Measurements from ENCODE around the gene MTFR2. TPM values are rescaled to one million over a fixed set of nuclear protein-coding genes. Genes with fewer than 3 reads are reported as not detected.
"Not testable (repeated sequence)": the region's sequence is repeated elsewhere in the genome, so short reads cannot be mapped to it uniquely, and the experiment has no call there.

Gene MTFR2
- total RNA-seq, 2 experiments from 2014 or later = 1.1 to 1.2 TPM

GRCh38 chr6:136226674-136227377 is 23.3 kb downstream of the MTFR2 start:
- H3K27me3 ChIP-seq (ENCODE audit: control insufficient read depth in 1 of 2, insufficient read depth in 2 of 2, low read length in 2 of 2) = no peaks in the 10 kb centered on the region
- no peak for TF ChIP-seq CTCF (IDR thresholded peaks at IDR 0.05)
- no peaks in the 10 kb centered on the region for H3K27me3 Mint-ChIP-seq
- DNase-seq (peak in 1 of 14 experiments; percentile 7), ATAC-seq (ENCODE audit: poor library complexity) (peak; percentile 28)
- no peaks in the 10 kb centered on the region for H3K36me3 Mint-ChIP-seq (ENCODE audit: low read depth)
- H3K27ac Mint-ChIP-seq = no peak overlapping the region
- POLR2A ChIA-PET = interaction anchor here (0.8 to 2.3 kb wide), 2 partner anchors 24 to 62 kb away, joined by 3 to 8 read pairs; partner anchors contain the start of genes BCLAF1 and MTFR2
- no peak overlapping the region for H3K27ac ChIP-seq (ENCODE audit: low read depth in 1 of 2, low read length in 2 of 2)
- H3K4me3 ChIP-seq (ENCODE audit: low read length) = peak overlapping the region; percentile 10
- H3K4me3 Mint-ChIP-seq = peak overlapping the region; percentile 59
- no peaks in the 10 kb centered on the region for H3K9me3 ChIP-seq (ENCODE audit: control insufficient read depth in 1 of 2, insufficient read depth in 1 of 2, low read length in 2 of 2)
- intact Hi-C loops (cut with DNase I, micrococcal nuclease) = loop anchor here (1.0 to 5.0 kb wide), 12 partner anchors 90 to 776 kb away; no protein-coding TSS in a partner anchor
- no peaks in the 10 kb centered on the region for H3K9me3 Mint-ChIP-seq
- H3K4me1 ChIP-seq (ENCODE audit: insufficient read depth, low read length) = peaks cover 7% of the 10 kb centered on the region
- peaks cover 12% of the 10 kb centered on the region for H3K4me1 Mint-ChIP-seq (ENCODE audit: low read depth)
- CTCF ChIA-PET = interaction anchor here (0.6 to 2.3 kb wide), 22 partner anchors 9 to 1599 kb away, joined by 3 to 12 read pairs (median 4); partner anchors contain the start of gene BCLAF1
- no peaks in the 10 kb centered on the region for H3K36me3 ChIP-seq (ENCODE audit: insufficient read depth, low read length)

GRCh38 chr6:136226027-136226673 is 24.0 kb downstream of the MTFR2 start:
- Histone ChIP-seq H3K4me1 (ENCODE audit: insufficient read depth, low read length) (peaks cover 7% of the 10 kb centered on the region), H3K4me3 (ENCODE audit: low read length) (peak overlapping the region; percentile 10), H3K36me3 (ENCODE audit: insufficient read depth, low read length) (no peaks in the 10 kb centered on the region), H3K27ac (ENCODE audit: low read depth in 1 of 2, low read length in 2 of 2) (no peak overlapping the region), H3K27me3 (ENCODE audit: control insufficient read depth in 1 of 2, insufficient read depth in 2 of 2, low read length in 2 of 2) (no peaks in the 10 kb centered on the region), H3K9me3 (ENCODE audit: control insufficient read depth in 1 of 2, insufficient read depth in 1 of 2, low read length in 2 of 2) (no peaks in the 10 kb centered on the region)
- Mint-ChIP-seq H3K4me1 (ENCODE audit: low read depth) (peaks cover 12% of the 10 kb centered on the region), H3K27me3 (no peaks in the 10 kb centered on the region), H3K4me3 (peak overlapping the region; percentile 59), H3K9me3 (no peaks in the 10 kb centered on the region), H3K36me3 (ENCODE audit: low read depth) (no peaks in the 10 kb centered on the region), H3K27ac (no peak overlapping the region)
- DNase-seq = peak; percentile 32 to 78 (median 44)
- peak; percentile 91 for ATAC-seq (ENCODE audit: poor library complexity)
- intact Hi-C loops (cut with DNase I, micrococcal nuclease) = loop anchor here (1.0 to 5.0 kb wide), 12 partner anchors 91 to 775 kb away; no protein-coding TSS in a partner anchor
- ChIA-PET CTCF (interaction anchor here (0.6 to 2.3 kb wide), 23 partner anchors 8 to 1598 kb away, joined by 3 to 12 read pairs (median 4); partner anchors contain the start of gene BCLAF1), POLR2A (interaction anchor here (0.8 to 2.3 kb wide), 2 partner anchors 25 to 63 kb away, joined by 3 to 8 read pairs; partner anchors contain the start of genes BCLAF1 and MTFR2)
- peak; percentile 100 for TF ChIP-seq CTCF (IDR thresholded peaks at IDR 0.05)

GRCh38 chr6:136225496-136225895 is 24.6 kb downstream of the MTFR2 start:
- ATAC-seq (ENCODE audit: poor library complexity) = no peak

GRCh38 chr6:136224974-136225373 is 25.1 kb downstream of the MTFR2 start:
- H3K4me1 ChIP-seq (ENCODE audit: insufficient read depth, low read length); POLR2A ChIA-PET; H3K9me3 ChIP-seq (ENCODE audit: control insufficient read depth in 1 of 2, insufficient read depth in 1 of 2, low read length in 2 of 2); H3K4me3 Mint-ChIP-seq; CTCF ChIA-PET; H3K9me3 Mint-ChIP-seq; H3K4me3 ChIP-seq (ENCODE audit: low read length); ATAC-seq (ENCODE audit: poor library complexity); DNase-seq; H3K27me3 ChIP-seq (ENCODE audit: control insufficient read depth in 1 of 2, insufficient read depth in 2 of 2, low read length in 2 of 2); H3K27ac Mint-ChIP-seq; H3K27ac ChIP-seq (ENCODE audit: low read depth in 1 of 2, low read length in 2 of 2); H3K36me3 Mint-ChIP-seq (ENCODE audit: low read depth); H3K27me3 Mint-ChIP-seq; H3K36me3 ChIP-seq (ENCODE audit: insufficient read depth, low read length): not testable (repeated sequence)
- intact Hi-C loops (cut with DNase I, micrococcal nuclease) = loop anchor here in 1 of 2 experiments (5.0 kb wide), 1 partner anchor 193 kb away; no protein-coding TSS in a partner anchor
- peaks cover 12% of the 10 kb centered on the region for H3K4me1 Mint-ChIP-seq (ENCODE audit: low read depth)

More at GRCh38 chr6:136225496-136225895, 24.6 kb downstream of the MTFR2 start:
- Histone ChIP-seq H3K4me1 (ENCODE audit: insufficient read depth, low read length) (peaks cover 7% of the 10 kb centered on the region), H3K4me3 (ENCODE audit: low read length) (no peak overlapping the region), H3K27ac (ENCODE audit: low read depth in 1 of 2, low read length in 2 of 2) (no peak overlapping the region), H3K27me3 (ENCODE audit: control insufficient read depth in 1 of 2, insufficient read depth in 2 of 2, low read length in 2 of 2) (no peaks in the 10 kb centered on the region), H3K9me3 (ENCODE audit: control insufficient read depth in 1 of 2, insufficient read depth in 1 of 2, low read length in 2 of 2) (no peaks in the 10 kb centered on the region), H3K36me3 (ENCODE audit: insufficient read depth, low read length) (no peaks in the 10 kb centered on the region)
- POLR2A ChIA-PET = interaction anchor here (2.3 kb wide), 1 partner anchor 64 kb away, joined by 8 read pairs; the partner anchor contains the start of gene BCLAF1
- no peaks in the 10 kb centered on the region for H3K27me3 Mint-ChIP-seq
- H3K4me3 Mint-ChIP-seq = no peak overlapping the region
- peak in 2 of 14 experiments; percentile 36 to 50 for DNase-seq
- no peaks in the 10 kb centered on the region for H3K9me3 Mint-ChIP-seq
- CTCF ChIA-PET = interaction anchor here (0.7 to 2.3 kb wide), 13 partner anchors 10 to 774 kb away, joined by 3 to 12 read pairs (median 6); partner anchors contain the start of gene BCLAF1
- no peak for TF ChIP-seq CTCF (IDR thresholded peaks at IDR 0.05)
- no peaks in the 10 kb centered on the region for H3K36me3 Mint-ChIP-seq (ENCODE audit: low read depth)
- H3K27ac Mint-ChIP-seq = no peak overlapping the region
- H3K4me1 Mint-ChIP-seq (ENCODE audit: low read depth) = peaks cover 12% of the 10 kb centered on the region
- intact Hi-C loops (cut with DNase I, micrococcal nuclease) = loop anchor here in 1 of 2 experiments (5.0 kb wide), 1 partner anchor 193 kb away; no protein-coding TSS in a partner anchor
